ENCODE measurements around the gene ATP2C1.

The ATP2C1 gene

GRCh38 chr3:130981469-130981868 is 87.6 kb downstream of the ATP2C1 start:
- Histone ChIP-seq H3K27me3 (replicated peaks in 2 of 5; ENCODE audit: control insufficient read depth in 4 of 5, insufficient read depth in 5 of 5, low read length in 4 of 5) (no peaks in the 10 kb centered on the region), H3K4me1 (ENCODE audit: control extremely low read depth in 1 of 4, control insufficient read depth in 4 of 4, insufficient read depth in 4 of 4, low read length in 3 of 4) (no peaks in the 10 kb centered on the region), H3K4me3 (ENCODE audit: control insufficient read depth in 1 of 7, extremely low read depth in 1 of 7, insufficient read depth in 4 of 7, low read depth in 2 of 7, low read length in 6 of 7) (no peak overlapping the region), H3K36me3 (ENCODE audit: control insufficient read depth in 4 of 4, insufficient read depth in 4 of 4, low read length in 3 of 4) (peaks cover 2 to 52% (median 34%) of the 10 kb centered on the region in 4 experiments), H3K27ac (ENCODE audit: insufficient read depth in 1 of 2, low read depth in 1 of 2, low read length in 2 of 2, poor library complexity in 1 of 2, severe bottlenecking in 2 of 2) (no peak overlapping the region), H3K9me3 (ENCODE audit: control extremely low read depth in 1 of 5, control insufficient read depth in 4 of 5, insufficient read depth in 2 of 5, low read depth in 1 of 5, low read length in 4 of 5) (no peaks in the 10 kb centered on the region)
- no CpG with 5 or more reads among the region's 2 CpGs for WGBS (ENCODE audit: insufficient coverage)
- CTCF ChIA-PET: no interaction called here
- DNase-seq: no peak
- POLR2A ChIA-PET: no interaction called here

DNA sequence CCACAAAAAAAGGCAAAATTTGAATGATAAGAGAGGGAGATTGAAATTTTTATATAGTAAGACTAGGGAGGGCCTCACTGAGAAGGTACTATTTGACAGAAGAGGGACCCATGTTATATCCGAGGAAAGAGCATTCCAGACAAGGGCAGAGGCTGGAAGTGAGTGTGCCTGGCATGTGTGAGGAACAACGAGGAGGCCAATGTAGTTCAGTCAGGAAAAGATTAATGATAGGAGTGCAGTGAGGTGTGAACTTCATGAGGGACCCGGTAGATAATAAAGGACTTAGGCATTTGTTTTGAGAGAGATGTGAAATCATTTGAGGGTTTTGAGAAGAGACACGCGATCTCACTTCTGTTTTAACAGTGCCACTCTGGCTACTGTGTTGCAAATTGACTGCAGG is 96.4 kb downstream of the ATP2C1 start:
- Histone ChIP-seq H3K4me3 (ENCODE audit: control insufficient read depth in 1 of 7, extremely low read depth in 1 of 7, insufficient read depth in 4 of 7, low read depth in 2 of 7, low read length in 6 of 7) (no peak overlapping the region), H3K27ac (ENCODE audit: insufficient read depth in 1 of 2, low read depth in 1 of 2, low read length in 2 of 2, poor library complexity in 1 of 2, severe bottlenecking in 2 of 2) (no peak overlapping the region), H3K36me3 (ENCODE audit: control insufficient read depth in 4 of 4, insufficient read depth in 4 of 4, low read length in 3 of 4) (peaks cover 12 to 46% (median 37%) of the 10 kb centered on the region in 4 experiments), H3K27me3 (replicated peaks in 2 of 5; ENCODE audit: control insufficient read depth in 4 of 5, insufficient read depth in 5 of 5, low read length in 4 of 5) (no peaks in the 10 kb centered on the region), H3K4me1 (ENCODE audit: control extremely low read depth in 1 of 4, control insufficient read depth in 4 of 4, insufficient read depth in 4 of 4, low read length in 3 of 4) (no peaks in the 10 kb centered on the region), H3K9me3 (ENCODE audit: control extremely low read depth in 1 of 5, control insufficient read depth in 4 of 5, insufficient read depth in 2 of 5, low read depth in 1 of 5, low read length in 4 of 5) (no peaks in the 10 kb centered on the region)
- ChIA-PET CTCF (no interaction called here), POLR2A (no interaction called here)
- DNase-seq: no peak
- 80% methylated on average over 5 of the region's 5 CpGs for WGBS (ENCODE audit: insufficient coverage)

DNA sequence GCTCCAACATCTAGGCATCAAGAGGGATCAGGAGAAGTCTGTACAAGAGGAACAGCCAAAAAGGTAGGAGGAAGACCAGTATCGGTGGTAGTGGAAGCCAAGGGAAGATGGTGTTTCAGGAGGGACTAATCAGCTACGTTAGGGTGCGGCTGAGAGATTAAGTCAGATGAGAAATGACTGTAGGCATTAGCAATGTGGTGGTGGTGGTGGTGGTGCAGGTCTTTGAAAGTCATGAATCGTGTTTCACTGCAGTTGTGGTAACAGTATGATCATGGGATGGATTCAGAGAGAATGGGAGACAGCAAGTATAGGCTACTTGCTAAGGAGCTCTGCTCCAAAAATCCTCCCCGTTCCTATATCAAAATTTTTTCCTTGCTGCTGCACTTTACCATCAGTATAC is 97.2 kb downstream of the ATP2C1 start:
- DNase-seq: no peak
- Histone ChIP-seq H3K4me3 (ENCODE audit: control insufficient read depth in 1 of 7, extremely low read depth in 1 of 7, insufficient read depth in 4 of 7, low read depth in 2 of 7, low read length in 6 of 7) (no peak overlapping the region), H3K4me1 (ENCODE audit: control extremely low read depth in 1 of 4, control insufficient read depth in 4 of 4, insufficient read depth in 4 of 4, low read length in 3 of 4) (no peaks in the 10 kb centered on the region), H3K27me3 (replicated peaks in 2 of 5; ENCODE audit: control insufficient read depth in 4 of 5, insufficient read depth in 5 of 5, low read length in 4 of 5) (no peaks in the 10 kb centered on the region), H3K9me3 (ENCODE audit: control extremely low read depth in 1 of 5, control insufficient read depth in 4 of 5, insufficient read depth in 2 of 5, low read depth in 1 of 5, low read length in 4 of 5) (no peaks in the 10 kb centered on the region), H3K36me3 (ENCODE audit: control insufficient read depth in 4 of 4, insufficient read depth in 4 of 4, low read length in 3 of 4) (peaks cover 12 to 51% (median 35%) of the 10 kb centered on the region in 4 experiments), H3K27ac (ENCODE audit: insufficient read depth in 1 of 2, low read depth in 1 of 2, low read length in 2 of 2, poor library complexity in 1 of 2, severe bottlenecking in 2 of 2) (no peak overlapping the region)
- POLR2A ChIA-PET: no interaction called here
- CTCF ChIA-PET: no interaction called here
- WGBS (ENCODE audit: insufficient coverage): 98% methylated on average over 4 of the region's 5 CpGs

DNA sequence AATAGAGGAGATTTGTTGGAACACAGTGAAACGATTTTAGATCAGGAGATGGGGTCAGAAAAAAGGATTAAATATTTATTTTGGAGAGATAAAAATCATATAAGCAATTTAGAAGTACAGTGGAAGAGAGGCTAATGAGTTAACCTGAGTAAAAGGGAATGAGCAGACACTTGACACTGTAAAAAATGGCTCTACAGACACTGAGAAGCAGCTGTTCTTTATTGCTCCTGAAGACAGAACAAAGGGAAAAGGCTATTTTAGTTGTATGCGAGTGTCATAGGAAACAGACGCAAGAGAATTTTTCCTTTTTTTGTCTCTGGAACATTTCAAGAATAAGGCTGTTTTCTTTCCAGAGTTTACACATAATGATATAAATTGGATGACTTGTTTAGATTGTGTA is 98.5 kb downstream of the ATP2C1 start:
- CTCF ChIA-PET: interaction anchor here (0.7 kb wide), 1 partner anchor 10 kb away, joined by 3 read pairs; no protein-coding TSS in a partner anchor
- Histone ChIP-seq H3K27ac (ENCODE audit: insufficient read depth in 1 of 2, low read depth in 1 of 2, low read length in 2 of 2, poor library complexity in 1 of 2, severe bottlenecking in 2 of 2) (no peak overlapping the region), H3K36me3 (ENCODE audit: control insufficient read depth in 4 of 4, insufficient read depth in 4 of 4, low read length in 3 of 4) (peaks cover 12 to 54% (median 35%) of the 10 kb centered on the region in 4 experiments), H3K4me3 (ENCODE audit: control insufficient read depth in 1 of 7, extremely low read depth in 1 of 7, insufficient read depth in 4 of 7, low read depth in 2 of 7, low read length in 6 of 7) (no peak overlapping the region), H3K9me3 (ENCODE audit: control extremely low read depth in 1 of 5, control insufficient read depth in 4 of 5, insufficient read depth in 2 of 5, low read depth in 1 of 5, low read length in 4 of 5) (no peaks in the 10 kb centered on the region), H3K4me1 (ENCODE audit: control extremely low read depth in 1 of 4, control insufficient read depth in 4 of 4, insufficient read depth in 4 of 4, low read length in 3 of 4) (no peaks in the 10 kb centered on the region), H3K27me3 (replicated peaks in 2 of 5; ENCODE audit: control insufficient read depth in 4 of 5, insufficient read depth in 5 of 5, low read length in 4 of 5) (no peaks in the 10 kb centered on the region)
- 83% methylated on average over 1 of the region's 3 CpGs for WGBS (ENCODE audit: insufficient coverage)
- POLR2A ChIA-PET: no interaction called here
- no peak for DNase-seq

GRCh38 chr3:130997289-130997688 is 103.4 kb downstream of the ATP2C1 start:
- H3K9me3 ChIP-seq (ENCODE audit: control extremely low read depth in 1 of 5, control insufficient read depth in 4 of 5, insufficient read depth in 2 of 5, low read depth in 1 of 5, low read length in 4 of 5): no peaks in the 10 kb centered on the region
- POLR2A ChIA-PET: interaction anchor here (0.7 kb wide), 1 partner anchor 20 kb away, joined by 3 read pairs; no protein-coding TSS in a partner anchor
- no peaks in the 10 kb centered on the region for H3K4me1 ChIP-seq (ENCODE audit: control extremely low read depth in 1 of 4, control insufficient read depth in 4 of 4, insufficient read depth in 4 of 4, low read length in 3 of 4)
- H3K27ac ChIP-seq (ENCODE audit: insufficient read depth in 1 of 2, low read depth in 1 of 2, low read length in 2 of 2, poor library complexity in 1 of 2, severe bottlenecking in 2 of 2): no peak overlapping the region
- CTCF ChIA-PET: no interaction called here
- no peaks in the 10 kb centered on the region for H3K27me3 ChIP-seq (replicated peaks in 2 of 5; ENCODE audit: control insufficient read depth in 4 of 5, insufficient read depth in 5 of 5, low read length in 4 of 5)
- DNase-seq: peak in 1 of 3 donors; percentile 9
- 96% methylated on average over 4 of the region's 7 CpGs for WGBS (ENCODE audit: insufficient coverage)
- peaks cover 24 to 69% (median 39%) of the 10 kb centered on the region in 4 experiments for H3K36me3 ChIP-seq (ENCODE audit: control insufficient read depth in 4 of 4, insufficient read depth in 4 of 4, low read length in 3 of 4)
- H3K4me3 ChIP-seq (ENCODE audit: control insufficient read depth in 1 of 7, extremely low read depth in 1 of 7, insufficient read depth in 4 of 7, low read depth in 2 of 7, low read length in 6 of 7): no peak overlapping the region

DNA sequence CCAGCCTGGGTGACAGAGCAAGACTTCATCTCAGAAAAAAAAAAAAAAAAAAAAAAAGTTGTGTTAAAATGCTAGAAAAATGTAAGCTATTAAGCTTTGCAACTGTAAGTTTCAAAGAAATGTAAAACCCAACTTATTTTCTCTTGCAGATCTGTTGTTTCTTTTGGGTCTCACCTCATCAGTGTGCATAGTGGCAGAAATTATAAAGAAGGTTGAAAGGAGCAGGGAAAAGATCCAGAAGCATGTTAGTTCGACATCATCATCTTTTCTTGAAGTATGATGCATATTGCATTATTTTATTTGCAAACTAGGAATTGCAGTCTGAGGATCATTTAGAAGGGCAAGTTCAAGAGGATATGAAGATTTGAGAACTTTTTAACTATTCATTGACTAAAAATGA is 107.2 kb downstream of the ATP2C1 start:
- ChIA-PET POLR2A (no interaction called here), CTCF (no interaction called here)
- Histone ChIP-seq H3K4me3 (ENCODE audit: control insufficient read depth in 1 of 7, extremely low read depth in 1 of 7, insufficient read depth in 4 of 7, low read depth in 2 of 7, low read length in 6 of 7) (no peak overlapping the region), H3K9me3 (ENCODE audit: control extremely low read depth in 1 of 5, control insufficient read depth in 4 of 5, insufficient read depth in 2 of 5, low read depth in 1 of 5, low read length in 4 of 5) (no peaks in the 10 kb centered on the region), H3K4me1 (ENCODE audit: control extremely low read depth in 1 of 4, control insufficient read depth in 4 of 4, insufficient read depth in 4 of 4, low read length in 3 of 4) (no peaks in the 10 kb centered on the region), H3K36me3 (ENCODE audit: control insufficient read depth in 4 of 4, insufficient read depth in 4 of 4, low read length in 3 of 4) (peaks cover 24 to 70% (median 44%) of the 10 kb centered on the region in 4 experiments), H3K27me3 (replicated peaks in 2 of 5; ENCODE audit: control insufficient read depth in 4 of 5, insufficient read depth in 5 of 5, low read length in 4 of 5) (no peaks in the 10 kb centered on the region), H3K27ac (ENCODE audit: insufficient read depth in 1 of 2, low read depth in 1 of 2, low read length in 2 of 2, poor library complexity in 1 of 2, severe bottlenecking in 2 of 2) (no peak overlapping the region)
- no CpG with 5 or more reads among the region's 1 CpG for WGBS (ENCODE audit: insufficient coverage)
- no peak for DNase-seq

GRCh38 chr3:131004603-131005002 is 110.7 kb downstream of the ATP2C1 start:
- H3K36me3 ChIP-seq (ENCODE audit: control insufficient read depth in 4 of 4, insufficient read depth in 4 of 4, low read length in 3 of 4): peaks cover 35 to 69% (median 46%) of the 10 kb centered on the region in 4 experiments
- no peaks in the 10 kb centered on the region for H3K9me3 ChIP-seq (ENCODE audit: control extremely low read depth in 1 of 5, control insufficient read depth in 4 of 5, insufficient read depth in 2 of 5, low read depth in 1 of 5, low read length in 4 of 5)
- WGBS (ENCODE audit: insufficient coverage): 100% methylated on average over 1 of the region's 1 CpG
- DNase-seq: no peak
- no peaks in the 10 kb centered on the region for H3K4me1 ChIP-seq (ENCODE audit: control extremely low read depth in 1 of 4, control insufficient read depth in 4 of 4, insufficient read depth in 4 of 4, low read length in 3 of 4)
- ChIA-PET POLR2A (interaction anchor here (1.2 kb wide), 1 partner anchor 9 kb away, joined by 3 read pairs; no protein-coding TSS in a partner anchor), CTCF (interaction anchor here (0.9 to 1.3 kb wide), 2 partner anchors 15 to 30 kb away, joined by 3 to 6 read pairs; no protein-coding TSS in a partner anchor)
- no peak overlapping the region for H3K4me3 ChIP-seq (ENCODE audit: control insufficient read depth in 1 of 7, extremely low read depth in 1 of 7, insufficient read depth in 4 of 7, low read depth in 2 of 7, low read length in 6 of 7)
- no peak overlapping the region for H3K27ac ChIP-seq (ENCODE audit: insufficient read depth in 1 of 2, low read depth in 1 of 2, low read length in 2 of 2, poor library complexity in 1 of 2, severe bottlenecking in 2 of 2)
- H3K27me3 ChIP-seq (replicated peaks in 2 of 5; ENCODE audit: control insufficient read depth in 4 of 5, insufficient read depth in 5 of 5, low read length in 4 of 5): no peaks in the 10 kb centered on the region
